CD4-positive, alpha-beta T cell treated with Interleukin-15 for 4 hours (primary cell): ENCODE results near the gene MAPKAP1.
"Not testable (repeated sequence)": the region's sequence is repeated elsewhere in the genome, so short reads cannot be mapped to it uniquely, and the experiment has no call there.

ENCODE experiments used
- DNase-seq: peaks from one replicate; pipeline ENCODE4 v3.0.0-alpha.2; 2020; ENCODE audit warnings: low spot score

Gene MAPKAP1

GRCh38 chr9:125730168-125730567, 23.2 kb upstream of the MAPKAP1 start:
- no peak for DNase-seq

GRCh38 chr9:125726456-125727132, 19.6 kb upstream of the MAPKAP1 start:
- DNase-seq = no peak

GRCh38 chr9:125707472-125707804, 430 bp upstream of the MAPKAP1 start:
- no peak for DNase-seq

DNA sequence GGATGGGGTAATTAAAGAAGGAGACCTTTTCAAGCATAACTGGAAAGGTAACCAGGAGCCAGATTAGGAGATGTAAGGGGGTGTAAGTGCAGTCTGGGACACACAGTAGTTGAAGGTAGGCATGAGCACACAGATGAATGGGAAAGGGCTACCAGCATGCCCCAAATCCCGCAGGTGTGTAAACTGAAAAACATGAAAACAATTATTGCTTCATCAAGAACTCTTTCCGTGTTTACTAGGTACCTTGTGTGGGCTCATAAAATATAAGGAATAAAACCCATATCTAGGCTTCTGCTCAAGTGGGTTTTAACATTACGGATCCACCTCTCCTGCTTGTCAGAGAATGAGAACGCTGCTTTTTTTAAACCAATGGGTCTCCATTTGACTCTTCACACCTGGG, 1.1 kb downstream of the MAPKAP1 start:
- DNase-seq = no peak

GRCh38 chr9:125703662-125704061, 3.3 kb downstream of the MAPKAP1 start:
- DNase-seq = no peak

DNA sequence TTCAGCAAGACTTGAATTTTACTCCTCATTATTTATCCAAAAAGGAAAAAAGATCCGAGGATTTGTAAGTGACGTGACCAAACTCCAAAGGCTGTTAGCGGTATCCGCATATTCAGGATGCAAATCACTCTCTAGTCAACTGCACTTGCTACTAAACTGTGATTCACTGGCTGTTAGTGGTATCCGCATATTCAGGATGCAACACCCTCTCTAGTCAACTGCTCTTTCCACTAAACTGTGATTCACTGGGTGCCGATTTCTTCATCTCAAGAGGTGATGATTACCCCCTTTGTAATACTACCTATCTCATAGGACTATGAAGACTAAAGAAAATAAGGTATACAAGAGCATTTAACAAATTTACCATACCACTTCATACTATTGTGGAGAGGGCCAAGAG, 5.7 kb downstream of the MAPKAP1 start:
- DNase-seq = peak; percentile 15

DNA sequence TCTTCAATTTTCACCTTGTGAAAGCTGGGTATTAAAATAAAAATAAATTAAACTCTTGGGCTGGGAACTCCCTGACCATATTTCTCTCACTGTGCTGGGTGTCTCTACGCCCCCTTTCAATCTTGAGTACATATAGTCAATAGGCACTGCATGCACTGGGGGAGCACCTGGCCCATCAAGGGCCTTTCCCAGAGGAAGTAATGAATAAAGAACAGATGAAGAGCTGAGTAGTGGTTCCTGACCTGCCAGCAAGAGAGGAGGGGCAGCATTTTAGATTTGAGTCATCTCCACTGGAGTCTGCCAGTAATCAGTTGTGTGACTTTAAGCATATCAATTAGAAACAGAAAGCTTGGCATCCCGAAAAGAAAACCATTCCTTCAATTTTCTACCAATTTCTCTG, 6.2 kb downstream of the MAPKAP1 start:
- no peak for DNase-seq

- no peak for DNase-seq
Observed at GRCh38 chr9:125699870-125700269, 7.1 kb downstream of the MAPKAP1 start.

DNA sequence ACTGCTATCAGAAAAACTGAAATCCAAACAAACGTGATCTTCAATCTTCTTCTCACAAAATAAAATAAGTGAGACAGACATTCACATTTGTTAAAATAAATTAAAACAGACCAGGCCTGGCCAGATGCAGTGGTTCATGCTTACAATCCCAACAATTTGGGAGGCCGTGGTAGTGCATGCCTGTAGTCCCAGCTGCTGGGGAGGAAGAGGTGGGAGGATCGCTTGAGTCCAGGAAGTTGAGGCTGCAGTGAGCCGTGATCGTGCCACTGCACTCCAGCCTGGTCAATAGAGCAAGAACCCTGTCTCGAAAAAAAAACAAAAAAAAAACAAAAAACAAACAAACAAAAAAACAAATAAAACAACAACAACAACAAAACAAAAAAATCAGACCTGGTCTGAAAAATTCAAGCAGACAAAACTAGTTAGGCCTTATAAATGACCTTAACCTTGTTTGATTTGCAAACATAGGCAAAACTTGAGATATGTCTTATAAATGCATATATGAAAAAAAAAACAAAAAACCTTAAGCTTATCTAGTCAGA, 10.8 kb downstream of the MAPKAP1 start:
- DNase-seq = no peak

GRCh38 chr9:125695548-125695947, 11.5 kb downstream of the MAPKAP1 start:
- DNase-seq = not testable (repeated sequence)

- no peak for DNase-seq
Observed at GRCh38 chr9:125694478-125694877, 12.5 kb downstream of the MAPKAP1 start.

- DNase-seq = not testable (repeated sequence)
Observed at GRCh38 chr9:125693492-125693891, 13.5 kb downstream of the MAPKAP1 start.

DNA sequence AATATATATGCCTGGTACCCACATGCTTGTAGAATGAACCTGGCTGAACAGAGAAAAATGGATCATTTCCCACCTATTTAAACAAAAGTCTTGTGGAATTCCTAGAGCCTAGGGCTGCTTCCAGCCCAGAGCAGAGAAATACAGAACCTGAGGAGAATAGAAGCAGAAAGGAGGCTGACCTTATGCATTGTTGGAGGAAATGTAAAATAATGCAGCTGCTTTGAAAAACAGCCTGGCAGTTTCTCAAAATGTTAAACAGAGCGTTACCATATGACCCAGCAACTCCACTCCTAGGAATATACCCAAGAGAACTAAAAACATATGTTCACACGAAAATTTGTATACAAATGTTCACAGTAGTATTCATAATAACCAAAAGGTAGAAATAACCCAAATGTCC, 15.1 kb downstream of the MAPKAP1 start:
- no peak for DNase-seq

- DNase-seq = no peak
Observed at GRCh38 chr9:125690679-125691078, 16.3 kb downstream of the MAPKAP1 start.

GRCh38 chr9:125687163-125687863, 19.7 kb downstream of the MAPKAP1 start:
- DNase-seq = no peak

DNA sequence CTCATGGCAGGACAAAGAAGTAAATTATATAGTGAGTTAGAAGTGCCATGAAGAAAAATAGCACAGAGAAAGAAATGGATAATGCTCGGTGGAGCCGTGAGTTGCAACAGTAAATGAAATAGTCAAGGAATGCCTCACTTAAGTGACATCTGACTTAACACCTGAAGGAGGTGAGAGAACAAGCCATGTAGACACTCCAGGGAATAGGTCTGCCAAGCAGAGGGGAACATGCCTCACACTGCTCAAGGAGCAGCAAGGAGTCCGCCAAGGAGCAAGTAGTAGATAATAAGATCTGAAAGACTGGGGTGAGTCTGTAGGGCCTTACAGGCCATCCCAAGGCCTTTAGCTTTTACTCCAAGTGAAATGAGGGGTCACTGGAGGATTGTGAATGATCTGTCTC, 21.8 kb downstream of the MAPKAP1 start:
- DNase-seq = no peak

DNA sequence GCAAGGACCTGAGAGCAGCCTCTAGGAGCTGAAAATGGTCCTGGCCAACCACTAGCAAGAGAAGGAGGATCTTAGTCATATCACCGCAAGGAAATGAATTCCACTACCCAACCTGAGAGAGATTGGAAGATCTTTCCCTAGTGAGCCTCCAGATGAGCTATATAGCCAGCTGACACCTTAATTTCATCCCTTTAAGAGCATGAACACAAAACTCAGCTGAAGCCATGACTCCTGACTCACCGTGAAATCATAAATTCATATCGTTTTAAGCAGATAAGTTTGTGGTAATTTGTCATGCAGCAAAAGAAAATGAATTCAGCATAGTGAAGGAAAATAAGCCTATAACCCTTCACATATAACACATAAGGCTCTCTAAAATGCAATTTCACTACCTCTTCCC, 23.5 kb downstream of the MAPKAP1 start:
- DNase-seq = no peak

GRCh38 chr9:125682340-125682739, 24.7 kb downstream of the MAPKAP1 start:
- DNase-seq = no peak

DNA sequence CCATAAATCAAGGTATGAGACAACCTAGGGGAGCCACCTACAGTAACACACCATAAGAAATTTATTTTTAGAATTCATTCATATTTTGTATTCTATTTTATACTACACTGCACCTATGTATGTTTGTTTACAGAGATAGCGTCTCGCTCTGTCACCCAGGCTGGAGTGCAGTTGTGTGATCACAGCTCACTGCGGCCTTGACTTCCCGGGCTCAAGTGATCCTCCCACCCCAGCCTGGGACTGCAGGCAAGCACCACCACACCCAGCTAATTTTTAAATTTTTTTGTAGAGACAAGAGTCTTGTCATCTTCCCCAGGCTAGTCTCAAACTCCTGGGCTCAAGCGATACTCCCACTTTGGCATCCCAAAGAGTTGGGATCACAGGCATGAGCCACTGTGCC, 25.4 kb downstream of the MAPKAP1 start:
- no peak for DNase-seq

GRCh38 chr9:125681086-125681622, 25.9 kb downstream of the MAPKAP1 start:
- no peak for DNase-seq

DNA sequence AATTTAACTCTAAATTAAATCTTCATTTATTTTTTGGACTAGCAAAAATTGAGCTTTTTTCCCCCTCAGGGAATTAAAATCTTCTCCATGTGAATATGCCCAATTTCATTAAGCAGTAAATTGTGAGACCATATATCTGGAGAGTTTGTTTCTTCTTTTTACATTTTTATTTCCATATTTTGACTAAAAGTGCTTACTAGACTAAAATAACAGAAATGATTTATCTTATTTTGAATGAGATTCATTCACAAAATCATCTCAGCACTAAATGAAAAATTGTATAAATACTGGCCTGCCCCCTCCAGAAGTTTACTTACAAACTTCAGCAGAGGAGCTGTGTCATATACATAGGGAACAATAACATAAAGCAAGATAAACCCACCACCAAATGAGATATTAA, 26.6 kb downstream of the MAPKAP1 start:
- no peak for DNase-seq

DNA sequence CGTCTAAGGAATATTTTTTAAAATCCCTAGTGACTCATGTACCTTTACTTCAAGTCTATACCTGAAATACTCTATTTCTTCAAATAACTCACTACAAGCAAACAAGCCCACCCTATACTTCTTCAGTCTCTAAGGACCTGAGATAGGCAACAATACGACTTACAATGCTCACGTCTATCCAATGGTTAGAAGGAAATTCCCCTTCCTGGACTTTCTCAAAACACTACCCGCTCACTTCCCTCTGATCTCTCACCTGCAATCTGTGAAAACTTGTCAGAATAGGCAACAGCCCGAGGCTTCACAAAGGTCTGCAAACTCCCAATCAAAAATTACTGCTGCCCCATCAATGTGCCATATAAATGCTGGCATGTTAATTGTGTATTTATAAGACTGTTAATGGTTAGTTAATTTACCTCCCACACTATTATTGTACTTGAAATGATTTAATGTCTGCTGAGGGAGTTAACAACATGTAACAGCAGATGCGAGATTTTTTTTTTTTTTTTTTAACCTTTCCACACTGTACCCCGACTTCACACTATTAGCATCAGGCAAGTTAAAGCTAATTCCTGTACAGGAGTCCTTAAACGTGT, 27.3 kb downstream of the MAPKAP1 start:
- no peak for DNase-seq
